ENCODE measurements around the gene NTN3.

NTN3 gene

DNA sequence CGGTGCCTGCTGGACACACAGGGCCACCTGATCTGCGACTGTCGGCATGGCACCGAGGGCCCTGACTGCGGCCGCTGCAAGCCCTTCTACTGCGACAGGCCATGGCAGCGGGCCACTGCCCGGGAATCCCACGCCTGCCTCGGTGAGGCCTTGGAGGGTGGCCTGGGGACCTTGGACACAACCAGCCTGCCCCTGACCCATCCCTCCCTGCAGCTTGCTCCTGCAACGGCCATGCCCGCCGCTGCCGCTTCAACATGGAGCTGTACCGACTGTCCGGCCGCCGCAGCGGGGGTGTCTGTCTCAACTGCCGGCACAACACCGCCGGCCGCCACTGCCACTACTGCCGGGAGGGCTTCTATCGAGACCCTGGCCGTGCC is 1.4 kb downstream of the NTN3 start:
- TF ChIP-seq, protein P1, sequence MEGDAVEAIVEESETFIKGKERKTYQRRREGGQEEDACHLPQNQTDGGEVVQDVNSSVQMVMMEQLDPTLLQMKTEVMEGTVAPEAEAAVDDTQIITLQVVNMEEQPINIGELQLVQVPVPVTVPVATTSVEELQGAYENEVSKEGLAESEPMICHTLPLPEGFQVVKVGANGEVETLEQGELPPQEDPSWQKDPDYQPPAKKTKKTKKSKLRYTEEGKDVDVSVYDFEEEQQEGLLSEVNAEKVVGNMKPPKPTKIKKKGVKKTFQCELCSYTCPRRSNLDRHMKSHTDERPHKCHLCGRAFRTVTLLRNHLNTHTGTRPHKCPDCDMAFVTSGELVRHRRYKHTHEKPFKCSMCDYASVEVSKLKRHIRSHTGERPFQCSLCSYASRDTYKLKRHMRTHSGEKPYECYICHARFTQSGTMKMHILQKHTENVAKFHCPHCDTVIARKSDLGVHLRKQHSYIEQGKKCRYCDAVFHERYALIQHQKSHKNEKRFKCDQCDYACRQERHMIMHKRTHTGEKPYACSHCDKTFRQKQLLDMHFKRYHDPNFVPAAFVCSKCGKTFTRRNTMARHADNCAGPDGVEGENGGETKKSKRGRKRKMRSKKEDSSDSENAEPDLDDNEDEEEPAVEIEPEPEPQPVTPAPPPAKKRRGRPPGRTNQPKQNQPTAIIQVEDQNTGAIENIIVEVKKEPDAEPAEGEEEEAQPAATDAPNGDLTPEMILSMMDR (conservative IDR thresholded peaks at IDR 0.05; ENCODE audit: low read length) = no peak
- DNase-seq (ENCODE audit: low read depth) = no peak
- no peak overlapping the region for H3K4me3 ChIP-seq (ENCODE audit: low read length)

DNA sequence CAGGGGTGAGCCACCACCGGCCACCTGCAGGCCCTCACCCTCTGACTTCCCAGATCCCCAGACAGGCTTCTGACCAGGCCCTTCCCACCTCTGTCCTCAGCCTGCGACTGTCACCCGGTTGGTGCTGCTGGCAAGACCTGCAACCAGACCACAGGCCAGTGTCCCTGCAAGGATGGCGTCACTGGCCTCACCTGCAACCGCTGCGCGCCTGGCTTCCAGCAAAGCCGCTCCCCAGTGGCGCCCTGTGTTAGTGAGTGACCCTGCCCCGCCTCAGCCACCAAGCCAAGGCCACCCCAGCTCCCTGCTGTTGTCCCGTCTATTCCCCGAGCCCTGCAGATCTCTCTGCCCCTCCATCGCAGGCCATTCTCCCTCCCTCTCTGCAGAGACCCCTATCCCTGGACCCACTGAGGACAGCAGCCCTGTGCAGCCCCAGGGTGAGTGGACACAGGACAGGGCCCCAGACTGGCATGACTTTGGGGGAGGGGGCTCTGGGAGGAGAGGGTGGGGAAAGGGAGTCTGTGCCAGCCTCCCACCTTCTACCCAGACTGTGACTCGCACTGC is 1.9 kb downstream of the NTN3 start:
- no peak for DNase-seq (ENCODE audit: low read depth)
- no peak overlapping the region for H3K4me3 ChIP-seq (ENCODE audit: low read length)
- TF ChIP-seq, protein P1 (conservative IDR thresholded peaks at IDR 0.05; ENCODE audit: low read length) = no peak

DNA sequence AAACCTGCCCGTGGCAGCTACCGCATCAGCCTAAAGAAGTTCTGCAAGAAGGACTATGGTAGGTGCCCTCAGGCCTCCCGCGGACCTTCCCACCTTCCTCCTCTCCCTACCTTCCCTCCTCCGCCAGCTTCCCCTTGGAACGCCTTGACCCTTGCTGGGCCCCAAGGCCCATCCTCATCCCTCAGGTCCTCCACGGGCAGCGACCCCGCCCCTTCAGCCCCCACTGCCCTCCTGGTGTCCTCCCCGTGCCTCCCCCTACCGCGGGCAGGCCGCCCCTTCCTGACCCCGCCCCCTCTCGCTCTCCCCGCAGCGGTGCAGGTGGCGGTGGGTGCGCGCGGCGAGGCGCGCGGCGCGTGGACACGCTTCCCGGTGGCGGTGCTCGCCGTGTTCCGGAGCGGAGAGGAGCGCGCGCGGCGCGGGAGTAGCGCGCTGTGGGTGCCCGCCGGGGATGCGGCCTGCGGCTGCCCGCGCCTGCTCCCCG is 2.4 kb downstream of the NTN3 start:
- TF ChIP-seq, protein P1 (conservative IDR thresholded peaks at IDR 0.05; ENCODE audit: low read length) = no peak
- peak overlapping the region; percentile 36 for H3K4me3 ChIP-seq (ENCODE audit: low read length)
- no peak for DNase-seq (ENCODE audit: low read depth)

DNA sequence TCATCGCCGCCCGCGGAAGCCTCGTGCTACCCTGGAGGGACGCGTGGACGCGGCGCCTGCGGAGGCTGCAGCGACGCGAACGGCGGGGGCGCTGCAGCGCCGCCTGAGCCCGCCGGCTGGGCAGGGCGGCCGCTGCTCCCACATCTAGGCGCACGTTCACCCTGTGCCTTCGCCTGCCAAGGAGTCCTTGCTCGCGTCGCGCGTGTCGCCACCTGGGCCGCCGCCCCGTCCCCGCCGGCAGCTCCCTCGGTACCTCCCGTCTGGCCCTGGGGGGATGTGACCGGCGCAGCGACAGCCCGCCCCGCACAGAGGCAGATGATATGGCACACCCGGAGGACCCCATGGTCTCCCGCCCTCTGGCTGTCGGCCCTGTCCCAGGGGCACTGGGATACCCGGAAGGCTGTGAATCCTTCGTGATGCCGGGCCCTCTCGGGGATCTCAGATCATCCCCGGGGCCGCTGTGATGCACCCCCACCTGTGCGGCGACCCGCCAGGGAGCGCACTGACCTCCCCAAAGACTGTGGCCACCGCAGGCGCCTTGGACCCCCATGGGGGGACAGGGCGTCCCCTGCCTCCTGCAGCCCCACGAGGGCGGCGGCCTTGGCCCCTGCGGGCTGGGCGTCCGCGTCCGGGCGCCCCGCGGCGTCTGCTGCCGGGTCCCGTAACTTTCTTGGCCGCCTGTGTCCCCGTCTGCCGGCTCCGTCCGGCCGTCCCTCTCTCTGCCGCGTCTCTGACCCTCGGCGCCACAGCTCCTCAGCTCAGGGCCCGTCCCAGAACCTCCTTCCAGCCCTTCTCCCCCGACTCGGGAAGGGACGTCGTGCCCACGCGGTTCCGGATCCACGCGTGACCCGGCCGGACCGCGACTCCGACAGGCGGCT is 3.1 kb downstream of the NTN3 start:
- TF ChIP-seq, protein P1 (conservative IDR thresholded peaks at IDR 0.05; ENCODE audit: low read length) = 0 out of 2 replicates have a peak, but pooled peaks have one; percentile 10
- H3K4me3 ChIP-seq (ENCODE audit: low read length) = peak overlapping the region; percentile 77
- peak; percentile 40 for DNase-seq (ENCODE audit: low read depth)

DNA sequence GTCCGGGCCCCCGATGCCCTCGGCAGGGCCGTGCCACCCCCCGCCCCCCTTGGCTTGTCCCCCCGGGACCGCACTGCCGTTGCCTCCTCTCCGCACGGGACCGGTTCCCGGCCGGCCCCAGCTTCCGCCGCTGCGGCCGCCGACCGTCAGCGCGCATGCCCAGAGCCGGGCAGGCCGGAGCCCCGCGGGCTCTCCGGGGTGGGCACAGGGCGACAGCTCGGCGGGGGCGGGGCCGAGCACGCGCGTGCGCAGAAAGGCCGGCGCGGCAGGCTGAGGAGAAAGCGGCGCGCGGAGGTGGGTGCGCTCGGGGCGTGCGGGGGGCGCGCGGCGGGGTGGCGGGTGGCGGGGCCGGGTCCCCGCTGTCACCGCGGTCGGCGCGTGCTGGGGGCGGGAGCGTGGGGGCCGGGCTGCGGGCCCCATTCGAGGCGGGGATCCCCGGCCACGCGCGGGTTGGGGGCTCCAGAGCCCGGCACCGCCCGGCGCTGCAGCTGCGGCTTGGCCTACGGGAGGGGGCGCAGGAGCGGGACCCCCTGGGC is 3.8 kb downstream of the NTN3 start, which contains the start of gene TBC1D24:
TSS of gene TBC1D24 (plus strand) at position 251 of the 536 bp plus-strand sequence. CDS start 21,022 bp downstream, outside the sequence.
- peak within 1 kb of the TSS; percentile 77 for H3K4me3 ChIP-seq (ENCODE audit: low read length)
- DNase-seq (ENCODE audit: low read depth) = peak; percentile 73
- TF ChIP-seq, protein P1 (conservative IDR thresholded peaks at IDR 0.05; ENCODE audit: low read length) = no peak

DNA sequence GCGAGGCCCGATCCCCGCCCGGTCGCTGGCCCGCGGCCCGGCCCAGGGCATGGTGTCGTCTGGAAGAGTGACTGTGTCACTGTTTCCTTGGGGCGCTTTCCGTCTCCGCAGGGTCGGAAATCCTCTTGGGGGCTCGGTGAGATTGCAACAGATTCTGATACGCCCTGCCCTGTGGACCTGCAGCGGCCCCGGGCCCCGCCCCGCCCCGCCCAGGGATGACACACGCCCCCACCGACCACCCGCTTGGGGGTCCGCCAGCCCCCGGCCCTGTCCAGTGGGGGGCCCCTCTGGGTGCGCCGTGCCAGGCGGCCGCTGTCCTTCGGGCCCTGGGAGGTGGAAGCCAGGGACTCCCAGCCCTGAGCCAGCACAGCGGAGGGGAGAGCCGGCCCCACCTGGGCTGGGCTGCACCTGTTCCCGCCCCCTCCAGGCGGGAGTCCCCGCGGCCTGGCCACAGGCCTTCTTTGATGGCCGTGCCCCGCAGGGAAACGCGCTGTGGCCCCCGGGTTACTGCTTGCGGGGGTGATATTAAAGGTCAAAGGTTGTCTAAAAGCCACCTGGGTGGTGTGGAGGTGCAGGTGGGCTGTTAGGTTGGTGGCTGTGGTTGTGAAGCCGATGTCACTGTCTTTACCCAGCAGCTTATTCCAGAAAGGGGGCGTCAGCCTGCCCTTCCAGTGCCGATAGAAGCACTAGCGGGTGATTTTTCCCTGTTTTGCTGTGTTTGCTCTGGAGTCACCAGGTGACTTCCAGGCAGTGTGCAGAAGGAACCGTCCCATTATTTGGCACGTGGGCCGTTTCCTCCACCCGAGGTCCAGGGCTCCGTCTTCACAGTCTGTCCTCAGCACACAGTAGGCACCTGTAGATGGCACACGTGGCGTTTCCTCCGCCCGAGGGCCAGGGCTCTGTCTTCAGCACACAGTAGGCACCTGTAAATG is 4.6 kb downstream of the NTN3 start:
- peak overlapping the region; percentile 61 for H3K4me3 ChIP-seq (ENCODE audit: low read length)
- no peak for DNase-seq (ENCODE audit: low read depth)
- TF ChIP-seq, protein P1 (conservative IDR thresholded peaks at IDR 0.05; ENCODE audit: low read length) = no peak
